Fibroblast of pulmonary artery (primary cell): ENCODE data around the gene GSE1.

Experiments used
- DNase-seq: peaks from one replicate; pipeline ENCODE4 v3.0.0-alpha.2; 2010; ENCODE audit warnings: low read depth
- H3K4me3 ChIP-seq: replicated peaks from 2 replicates; pipeline ENCODE4 v1.5.1; 2011; ENCODE audit warnings: low read depth, mild to moderate bottlenecking, control low read depth, low read length, moderate library complexity
- TF ChIP-seq, protein P1 (sequence below): IDR thresholded peaks from 2 replicates; pipeline ENCODE4 v1.5.1; 2011; ENCODE audit warnings: mild to moderate bottlenecking, control low read depth, low read length, inconsistent platforms; ENCODE audit errors: missing control alignments

Gene GSE1

DNA sequence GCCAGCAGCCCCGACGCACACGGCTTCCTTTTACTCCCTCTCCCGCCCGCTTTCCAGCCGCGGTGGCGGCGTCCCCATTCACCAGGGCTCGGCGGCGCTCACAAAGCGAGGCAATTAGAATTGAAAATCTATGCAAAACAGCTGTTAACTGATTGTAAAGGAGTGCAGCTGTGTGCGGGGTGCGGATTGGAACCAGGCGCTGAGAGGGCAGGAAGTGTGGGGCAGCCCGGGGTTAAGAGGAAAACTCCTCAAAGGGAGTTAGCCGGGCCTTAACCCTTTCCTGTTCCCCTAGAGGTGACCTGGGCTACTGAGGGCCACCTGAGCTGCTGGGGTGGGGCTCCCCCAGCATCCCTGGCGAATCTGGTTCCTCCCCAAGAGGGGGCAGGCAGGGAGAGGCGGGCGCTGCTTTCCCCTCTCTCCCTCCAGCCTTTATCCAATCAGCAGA, 5.8 kb upstream of the GSE1 start:
- H3K4me3 ChIP-seq, result no peak overlapping the region
- TF ChIP-seq, protein P1, sequence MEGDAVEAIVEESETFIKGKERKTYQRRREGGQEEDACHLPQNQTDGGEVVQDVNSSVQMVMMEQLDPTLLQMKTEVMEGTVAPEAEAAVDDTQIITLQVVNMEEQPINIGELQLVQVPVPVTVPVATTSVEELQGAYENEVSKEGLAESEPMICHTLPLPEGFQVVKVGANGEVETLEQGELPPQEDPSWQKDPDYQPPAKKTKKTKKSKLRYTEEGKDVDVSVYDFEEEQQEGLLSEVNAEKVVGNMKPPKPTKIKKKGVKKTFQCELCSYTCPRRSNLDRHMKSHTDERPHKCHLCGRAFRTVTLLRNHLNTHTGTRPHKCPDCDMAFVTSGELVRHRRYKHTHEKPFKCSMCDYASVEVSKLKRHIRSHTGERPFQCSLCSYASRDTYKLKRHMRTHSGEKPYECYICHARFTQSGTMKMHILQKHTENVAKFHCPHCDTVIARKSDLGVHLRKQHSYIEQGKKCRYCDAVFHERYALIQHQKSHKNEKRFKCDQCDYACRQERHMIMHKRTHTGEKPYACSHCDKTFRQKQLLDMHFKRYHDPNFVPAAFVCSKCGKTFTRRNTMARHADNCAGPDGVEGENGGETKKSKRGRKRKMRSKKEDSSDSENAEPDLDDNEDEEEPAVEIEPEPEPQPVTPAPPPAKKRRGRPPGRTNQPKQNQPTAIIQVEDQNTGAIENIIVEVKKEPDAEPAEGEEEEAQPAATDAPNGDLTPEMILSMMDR, result peak; percentile 6
- no peak for DNase-seq

DNA sequence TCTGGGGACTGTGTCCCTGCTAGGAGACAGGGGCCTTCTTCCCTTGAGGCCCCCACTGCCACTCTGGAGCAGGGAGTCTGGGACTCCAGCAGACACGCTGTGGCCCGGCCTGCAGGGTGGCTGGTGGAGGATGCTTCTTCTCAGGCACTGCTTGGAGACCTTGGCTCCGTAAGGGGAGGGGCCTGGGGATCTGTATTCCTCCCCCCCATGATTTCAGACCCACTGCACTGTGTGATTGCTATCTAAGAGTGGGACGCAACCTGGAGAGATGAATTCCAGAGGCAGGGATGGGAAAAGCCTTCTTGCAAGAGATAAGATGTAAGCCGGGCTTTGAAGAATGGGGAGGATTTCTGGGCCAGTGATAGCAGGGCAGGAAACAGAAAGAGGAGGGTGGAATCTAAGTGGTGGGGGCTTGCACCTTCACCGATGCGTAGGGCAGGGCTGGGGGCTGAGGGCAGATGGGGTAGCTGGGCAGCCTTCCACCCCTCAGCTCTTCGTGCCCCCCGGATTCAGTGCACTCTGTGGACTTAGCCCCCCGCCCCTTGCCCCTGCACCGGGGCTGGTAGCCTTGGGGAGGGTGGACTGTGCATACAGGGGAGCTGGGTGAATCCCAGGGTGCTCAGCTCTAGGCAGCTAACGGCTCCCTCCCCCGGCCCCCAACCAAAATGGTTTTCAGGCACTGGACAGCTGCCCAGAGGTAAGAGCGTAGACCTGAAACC, 5.2 kb upstream of the GSE1 start:
- no peak overlapping the region for H3K4me3 ChIP-seq
- DNase-seq, result no peak
- TF ChIP-seq, protein P1, result no peak

- H3K4me3 ChIP-seq, result no peak overlapping the region
- DNase-seq, result no peak
- TF ChIP-seq, protein P1, result no peak
Observed at GRCh38 chr16:85608515-85608885, 4.6 kb upstream of the GSE1 start.

- TF ChIP-seq, protein P1, result no peak
- DNase-seq, result no peak
- no peak overlapping the region for H3K4me3 ChIP-seq
Observed at GRCh38 chr16:85608887-85609286, 4.2 kb upstream of the GSE1 start.

DNA sequence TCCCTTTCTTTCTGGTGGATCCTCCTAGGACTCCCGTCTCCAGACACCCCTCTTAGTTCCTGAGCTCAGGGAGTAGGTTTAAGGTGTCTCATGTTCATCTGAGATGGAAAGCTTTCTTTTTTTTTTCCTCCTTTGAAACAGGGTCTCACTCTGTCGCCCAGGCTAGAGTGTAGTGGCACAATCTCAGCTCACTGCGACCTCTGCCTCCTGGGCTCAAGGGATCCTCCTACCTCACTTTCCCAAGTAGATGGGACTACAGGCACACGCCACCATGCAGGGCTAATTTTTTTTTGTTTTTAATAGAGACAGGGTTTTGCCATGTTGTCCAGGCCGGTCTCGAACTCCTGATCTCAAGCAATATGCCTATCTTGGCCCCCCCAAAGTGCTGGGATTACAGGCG, 3.6 kb upstream of the GSE1 start:
- TF ChIP-seq, protein P1, result no peak

GRCh38 chr16:85610059-85610445, 3.1 kb upstream of the GSE1 start:
- TF ChIP-seq, protein P1, result no peak
- H3K4me3 ChIP-seq, result no peak overlapping the region
- no peak for DNase-seq

More for the DNA sequence above, 3.6 kb upstream of the GSE1 start:
- DNase-seq, result no peak
- no peak overlapping the region for H3K4me3 ChIP-seq

- H3K4me3 ChIP-seq, result no peak overlapping the region
- TF ChIP-seq, protein P1, result peak; percentile 82
- DNase-seq, result peak; percentile 74
Observed at GRCh38 chr16:85610446-85611193, 2.5 kb upstream of the GSE1 start.
